ENCODE measurements around the gene SLC16A9. TPM values are rescaled to one million over a fixed set of nuclear protein-coding genes. Genes with fewer than 3 reads are reported as not detected.
"Not testable (repeated sequence)": the region's sequence is repeated elsewhere in the genome, so short reads cannot be mapped to it uniquely, and the experiment has no call there.

The SLC16A9 gene
- total RNA-seq, 1 donor from 2014 or later = 23.1 TPM

DNA sequence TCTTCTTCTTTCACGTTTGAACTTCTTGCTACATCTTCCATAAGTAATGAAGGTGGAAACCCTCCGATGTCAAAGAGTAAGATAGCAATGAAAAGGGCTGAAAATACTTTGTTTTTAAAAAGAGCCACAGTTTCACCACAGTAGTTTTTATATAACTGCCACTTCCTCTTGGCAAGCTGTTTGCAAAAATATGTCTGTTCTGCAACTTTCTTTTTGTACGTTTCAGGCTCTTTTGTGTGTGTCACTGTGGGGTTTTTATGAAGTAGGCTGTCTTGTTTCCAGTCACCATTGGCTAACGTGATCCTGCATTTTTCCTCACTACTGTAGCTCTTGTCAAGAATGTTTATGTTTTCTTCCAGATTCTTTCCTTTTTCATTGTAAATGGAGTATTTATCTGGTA, 55.6 kb downstream of the SLC16A9 start:
- Mint-ChIP-seq H3K9me3 (no peaks in the 10 kb centered on the region), H3K4me3 (no peak overlapping the region), H3K27me3 (ENCODE audit: low read depth) (no peaks in the 10 kb centered on the region), H3K36me3 (ENCODE audit: low read depth) (peaks cover 12% of the 10 kb centered on the region), H3K27ac (ENCODE audit: unreplicated experiment) (no peak overlapping the region), H3K4me1 (peaks cover 3% of the 10 kb centered on the region)
- no peak for DNase-seq (ENCODE audit: low read depth, low spot score)
- TF ChIP-seq, protein P1, sequence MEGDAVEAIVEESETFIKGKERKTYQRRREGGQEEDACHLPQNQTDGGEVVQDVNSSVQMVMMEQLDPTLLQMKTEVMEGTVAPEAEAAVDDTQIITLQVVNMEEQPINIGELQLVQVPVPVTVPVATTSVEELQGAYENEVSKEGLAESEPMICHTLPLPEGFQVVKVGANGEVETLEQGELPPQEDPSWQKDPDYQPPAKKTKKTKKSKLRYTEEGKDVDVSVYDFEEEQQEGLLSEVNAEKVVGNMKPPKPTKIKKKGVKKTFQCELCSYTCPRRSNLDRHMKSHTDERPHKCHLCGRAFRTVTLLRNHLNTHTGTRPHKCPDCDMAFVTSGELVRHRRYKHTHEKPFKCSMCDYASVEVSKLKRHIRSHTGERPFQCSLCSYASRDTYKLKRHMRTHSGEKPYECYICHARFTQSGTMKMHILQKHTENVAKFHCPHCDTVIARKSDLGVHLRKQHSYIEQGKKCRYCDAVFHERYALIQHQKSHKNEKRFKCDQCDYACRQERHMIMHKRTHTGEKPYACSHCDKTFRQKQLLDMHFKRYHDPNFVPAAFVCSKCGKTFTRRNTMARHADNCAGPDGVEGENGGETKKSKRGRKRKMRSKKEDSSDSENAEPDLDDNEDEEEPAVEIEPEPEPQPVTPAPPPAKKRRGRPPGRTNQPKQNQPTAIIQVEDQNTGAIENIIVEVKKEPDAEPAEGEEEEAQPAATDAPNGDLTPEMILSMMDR (conservative IDR thresholded peaks at IDR 0.05) = no peak

DNA sequence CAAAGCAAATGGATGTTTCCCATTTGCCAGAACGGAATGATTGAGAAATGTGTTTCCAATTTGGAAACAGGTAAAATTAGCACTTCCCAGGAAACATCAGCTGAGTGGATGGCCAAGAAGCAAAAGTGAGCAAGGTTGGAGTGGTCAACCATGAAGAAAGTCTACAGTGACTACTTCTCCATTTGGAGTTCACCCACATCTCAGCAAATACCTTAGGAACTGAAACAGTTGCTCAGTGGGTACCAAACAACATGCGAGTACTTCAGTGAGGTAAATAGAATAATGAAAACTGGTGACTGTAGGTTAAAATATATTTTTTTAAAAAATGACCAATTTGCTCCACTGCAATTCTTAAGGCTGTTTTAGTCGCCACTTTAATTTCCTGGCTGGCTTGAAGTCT, 57.7 kb downstream of the SLC16A9 start:
- Mint-ChIP-seq H3K27me3 (ENCODE audit: low read depth) (no peaks in the 10 kb centered on the region), H3K27ac (ENCODE audit: unreplicated experiment) (peak overlapping the region; percentile 29), H3K36me3 (ENCODE audit: low read depth) (peaks cover 15% of the 10 kb centered on the region), H3K4me3 (no peak overlapping the region), H3K9me3 (peaks cover 2% of the 10 kb centered on the region), H3K4me1 (peaks cover 9% of the 10 kb centered on the region)
- DNase-seq (ENCODE audit: low read depth, low spot score) = no peak
- TF ChIP-seq, protein P1 (conservative IDR thresholded peaks at IDR 0.05) = no peak

DNA sequence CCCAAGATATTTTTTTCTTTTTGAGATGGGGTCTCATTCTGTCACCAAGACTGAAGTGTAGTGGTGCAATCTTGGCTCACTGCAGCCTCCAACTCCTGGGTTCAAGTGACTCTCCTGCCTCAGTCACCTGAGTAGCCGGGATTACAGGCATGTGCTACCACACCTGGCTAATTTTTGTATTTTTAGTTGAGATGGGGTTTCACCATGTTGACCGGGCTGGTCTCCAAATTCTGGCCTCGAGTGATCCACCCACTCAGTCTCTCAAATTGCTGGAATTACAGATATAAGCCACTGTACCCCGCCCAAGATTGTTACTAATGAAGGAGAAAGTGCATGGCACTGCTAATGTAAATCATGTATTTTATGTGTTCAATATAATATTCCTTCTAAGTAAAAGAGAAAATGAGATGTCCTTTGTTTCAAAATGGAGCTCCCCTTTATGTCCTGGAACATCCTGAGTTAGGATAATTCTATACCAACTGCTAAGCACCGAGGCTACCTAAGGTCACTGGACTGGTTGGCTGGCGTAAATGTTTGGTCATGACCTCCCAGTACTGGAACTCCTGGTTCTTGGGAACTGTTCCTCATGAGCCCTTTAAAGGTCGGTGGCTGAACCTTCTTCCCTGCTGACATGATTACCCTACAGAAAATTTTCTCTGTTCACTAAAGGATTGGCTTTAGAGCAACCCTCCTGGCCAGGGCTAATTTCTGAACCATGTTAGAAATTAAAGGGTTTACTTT, 59.9 kb downstream of the SLC16A9 start:
- peaks cover 9% of the 10 kb centered on the region for H3K9me3 Mint-ChIP-seq
- H3K4me1 Mint-ChIP-seq = peaks cover 9% of the 10 kb centered on the region
- no peak overlapping the region for H3K27ac Mint-ChIP-seq (ENCODE audit: unreplicated experiment)
- H3K36me3 Mint-ChIP-seq (ENCODE audit: low read depth) = peaks cover 18% of the 10 kb centered on the region
- no peak overlapping the region for H3K4me3 Mint-ChIP-seq
- TF ChIP-seq, protein P1 (conservative IDR thresholded peaks at IDR 0.05) = no peak
- no peaks in the 10 kb centered on the region for H3K27me3 Mint-ChIP-seq (ENCODE audit: low read depth)
- no peak for DNase-seq (ENCODE audit: low read depth, low spot score)

DNA sequence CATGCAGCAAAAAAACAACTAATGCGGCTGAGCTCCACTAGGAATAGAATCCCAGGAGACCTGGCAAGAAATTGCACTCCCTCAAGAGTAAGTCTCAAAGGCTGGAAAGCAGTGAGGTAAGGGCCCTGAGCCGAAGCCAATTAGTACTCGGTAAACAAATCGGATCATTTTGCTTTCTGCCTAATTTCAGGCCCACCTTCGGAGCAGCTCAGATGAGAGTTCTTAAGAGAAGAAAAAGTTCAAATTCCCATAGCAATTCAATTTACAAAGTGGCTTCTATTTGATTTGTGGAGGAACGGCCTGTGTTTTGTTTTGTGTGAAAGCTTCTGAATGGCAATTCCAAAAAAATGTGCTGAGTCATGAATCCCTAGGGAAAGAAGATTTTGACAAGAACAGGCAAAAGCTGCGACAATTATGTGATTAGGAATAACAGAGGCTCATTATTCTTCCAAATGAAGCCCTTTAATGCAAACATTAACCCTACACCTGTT, 60.9 kb downstream of the SLC16A9 start:
- H3K36me3 Mint-ChIP-seq (ENCODE audit: low read depth) = peaks cover 14% of the 10 kb centered on the region
- peaks cover 9% of the 10 kb centered on the region for H3K4me1 Mint-ChIP-seq
- H3K27ac Mint-ChIP-seq (ENCODE audit: unreplicated experiment) = no peak overlapping the region
- no peak for DNase-seq (ENCODE audit: low read depth, low spot score)
- H3K9me3 Mint-ChIP-seq = peaks cover 15% of the 10 kb centered on the region
- no peaks in the 10 kb centered on the region for H3K27me3 Mint-ChIP-seq (ENCODE audit: low read depth)
- H3K4me3 Mint-ChIP-seq = no peak overlapping the region
- TF ChIP-seq, protein P1 (conservative IDR thresholded peaks at IDR 0.05) = no peak

DNA sequence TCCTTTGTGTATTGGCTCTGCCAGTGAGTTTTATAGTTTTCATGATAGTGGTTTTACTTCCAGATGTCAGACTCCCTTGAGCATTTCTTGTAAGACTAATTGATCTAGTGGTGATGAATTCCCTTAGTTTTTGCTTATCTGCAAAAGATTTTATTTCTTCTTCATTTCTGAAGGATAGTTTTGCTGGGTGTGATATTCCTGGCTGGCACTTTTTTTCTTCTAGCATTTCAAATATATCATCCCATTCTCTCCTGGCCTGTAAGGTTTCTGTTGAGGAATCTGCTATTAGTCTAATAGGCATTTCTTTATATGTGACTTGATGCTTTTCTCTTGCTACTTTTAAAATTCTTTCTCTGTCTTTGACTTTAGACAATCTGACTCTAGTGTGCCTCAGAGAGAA, 64.8 kb downstream of the SLC16A9 start:
- peaks cover 15% of the 10 kb centered on the region for H3K9me3 Mint-ChIP-seq
- DNase-seq (ENCODE audit: low read depth, low spot score) = no peak
- peaks cover 9% of the 10 kb centered on the region for H3K4me1 Mint-ChIP-seq
- H3K27ac Mint-ChIP-seq (ENCODE audit: unreplicated experiment) = no peak overlapping the region
- TF ChIP-seq, protein P1 (conservative IDR thresholded peaks at IDR 0.05) = no peak
- H3K36me3 Mint-ChIP-seq (ENCODE audit: low read depth) = peaks cover 11% of the 10 kb centered on the region
- no peaks in the 10 kb centered on the region for H3K27me3 Mint-ChIP-seq (ENCODE audit: low read depth)
- no peak overlapping the region for H3K4me3 Mint-ChIP-seq

DNA sequence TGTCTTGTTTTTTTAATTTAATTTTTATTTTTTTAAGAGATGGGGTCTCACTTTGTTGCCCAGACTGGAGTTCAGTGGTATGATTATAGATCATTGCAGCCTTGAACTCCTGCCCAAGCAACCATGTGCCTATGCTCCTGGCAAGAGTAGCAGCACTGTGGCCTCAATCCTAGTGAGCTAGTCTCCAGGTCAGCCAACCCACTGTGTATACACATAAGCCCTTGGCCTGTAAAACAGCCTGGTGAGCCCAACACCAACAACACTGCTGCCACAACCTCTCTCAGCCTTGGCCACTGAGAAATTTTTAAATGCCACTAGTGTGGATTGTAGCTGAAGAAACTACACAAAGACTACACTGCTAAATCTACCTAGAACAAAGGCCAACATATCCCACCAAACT, 68.0 kb downstream of the SLC16A9 start:
- H3K9me3 Mint-ChIP-seq = peaks cover 13% of the 10 kb centered on the region
- not testable (repeated sequence) for DNase-seq (ENCODE audit: low read depth, low spot score); H3K4me3 Mint-ChIP-seq; H3K27ac Mint-ChIP-seq (ENCODE audit: unreplicated experiment); H3K4me1 Mint-ChIP-seq; H3K36me3 Mint-ChIP-seq (ENCODE audit: low read depth); H3K27me3 Mint-ChIP-seq (ENCODE audit: low read depth)

All from neural crest cell (in vitro differentiated cells).